ENCODE data around the gene DRICH1. TPM values are rescaled to one million over a fixed set of nuclear protein-coding genes. Genes with fewer than 3 reads are reported as not detected.

The DRICH1 gene
- total RNA-seq, 1 experiment from 2014 or later: 0.26 TPM

DNA sequence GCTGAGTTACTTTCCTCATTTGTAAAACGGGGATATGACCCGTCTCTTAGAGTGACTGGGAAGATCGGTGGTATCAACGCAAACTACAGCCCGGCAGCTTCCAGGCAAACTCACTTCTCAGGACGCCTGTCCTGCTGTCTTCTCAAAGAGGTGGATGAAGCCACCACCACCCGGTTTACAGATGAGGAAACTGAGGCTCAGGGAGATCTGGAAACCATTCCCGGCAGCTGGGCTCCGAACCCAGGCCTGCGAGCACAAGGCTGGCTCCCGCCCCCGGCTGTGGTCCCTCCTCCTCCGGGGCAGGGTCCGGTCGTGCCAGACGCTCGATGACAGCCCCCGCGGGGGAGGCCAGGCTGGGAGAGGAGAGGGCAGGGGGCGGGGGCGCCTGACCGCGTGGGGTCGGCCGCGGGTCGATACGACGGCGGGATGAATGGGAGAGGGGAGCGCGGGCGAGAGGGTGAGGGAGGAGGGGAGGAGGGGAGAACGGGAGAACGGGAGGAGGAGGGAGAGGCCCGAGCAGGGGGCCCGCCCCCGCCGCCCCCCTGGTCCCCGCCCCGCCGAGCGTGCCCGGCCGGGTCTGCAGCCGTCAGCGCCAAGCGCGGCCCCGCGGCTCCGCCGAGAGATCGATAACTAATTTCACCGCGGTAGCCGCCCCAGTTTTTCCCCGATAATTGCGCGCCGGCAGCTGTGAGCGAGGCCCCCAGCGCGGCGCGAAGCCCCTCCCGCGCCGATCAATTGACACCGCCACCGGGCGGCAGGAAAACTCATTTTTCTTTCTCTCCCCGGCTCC, 66.0 kb downstream of the DRICH1 start:
- no peaks in the 10 kb centered on the region for H3K36me3 Mint-ChIP-seq
- no peak overlapping the region for H3K27ac Mint-ChIP-seq
- peak overlapping the region; percentile 83 for H3K4me3 Mint-ChIP-seq
- peak; percentile 16 for ATAC-seq
- ChIA-PET CTCF (interaction anchor here (1.0 to 2.6 kb wide), 3 partner anchors 17 to 284 kb away, joined by 3 to 14 read pairs (median 6); no protein-coding TSS in a partner anchor), POLR2A (no interaction called here)
- DNase-seq (ENCODE audit: low spot score): peak; percentile 34
- H3K9me3 Mint-ChIP-seq: no peaks in the 10 kb centered on the region
- H3K4me1 Mint-ChIP-seq: peaks cover 12% of the 10 kb centered on the region
- TF ChIP-seq ZNF317 (CRISPR knock-in tag; IDR thresholded peaks at IDR 0.05; ENCODE audit: borderline replicate concordance, low read depth): no peak
- TF ChIP-seq ZNF263 (CRISPR knock-in tag; IDR thresholded peaks at IDR 0.05; ENCODE audit: low read depth): peak; percentile 65; the same call in 1 of the 2 replicates
- peaks cover 64% of the 10 kb centered on the region for H3K27me3 Mint-ChIP-seq (ENCODE audit: low read depth)

DNA sequence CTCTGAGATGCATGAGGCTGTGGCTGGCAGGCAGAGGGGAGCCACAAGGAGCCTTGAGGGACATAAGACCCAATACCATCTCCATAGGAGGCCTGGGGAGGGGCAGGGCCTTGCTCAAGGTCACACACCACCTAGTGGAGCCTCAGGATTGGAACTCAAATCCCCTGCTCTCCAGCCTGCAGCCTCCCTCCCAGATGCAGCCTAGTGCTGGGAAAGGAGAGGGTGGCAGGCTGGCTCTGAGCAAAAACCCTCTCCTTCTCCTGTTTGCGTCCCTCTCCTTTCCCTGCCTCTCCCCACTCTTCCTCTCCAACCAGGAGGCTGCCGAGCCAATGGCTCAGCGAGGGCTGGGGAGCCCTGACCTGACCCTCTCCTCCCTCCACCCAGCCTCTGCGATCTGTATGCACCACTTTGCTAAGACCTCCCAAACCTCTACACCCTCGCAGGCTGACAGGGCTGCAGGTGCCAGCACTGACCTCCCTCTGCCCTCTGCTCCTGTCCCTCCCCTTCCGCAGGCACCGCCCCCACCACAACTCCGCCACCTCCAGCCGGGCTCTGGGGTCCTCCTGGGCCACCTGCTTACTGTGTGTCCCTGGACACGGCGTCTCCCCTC, 66.7 kb downstream of the DRICH1 start:
- peaks cover 61% of the 10 kb centered on the region for H3K27me3 Mint-ChIP-seq (ENCODE audit: low read depth)
- TF ChIP-seq FOXP1 (CRISPR knock-in tag; IDR thresholded peaks at IDR 0.05; ENCODE audit: borderline replicate concordance) (0 out of 2 replicates have a peak, but pooled peaks have one; percentile 27), ELF4 (CRISPR knock-in tag; IDR thresholded peaks at IDR 0.05; ENCODE audit: low read depth) (no peak)
- H3K27ac Mint-ChIP-seq: no peak overlapping the region
- no peaks in the 10 kb centered on the region for H3K9me3 Mint-ChIP-seq
- DNase-seq (ENCODE audit: low spot score): peak; percentile 54
- H3K36me3 Mint-ChIP-seq: no peaks in the 10 kb centered on the region
- POLR2A ChIA-PET: no interaction called here
- peak; percentile 88 for ATAC-seq
- H3K4me3 Mint-ChIP-seq: peak overlapping the region; percentile 83
- CTCF ChIA-PET: interaction anchor here (0.6 to 2.6 kb wide), 5 partner anchors 24 to 1153 kb away, joined by 3 to 14 read pairs (median 5); no protein-coding TSS in a partner anchor
- H3K4me1 Mint-ChIP-seq: peaks cover 12% of the 10 kb centered on the region

DNA sequence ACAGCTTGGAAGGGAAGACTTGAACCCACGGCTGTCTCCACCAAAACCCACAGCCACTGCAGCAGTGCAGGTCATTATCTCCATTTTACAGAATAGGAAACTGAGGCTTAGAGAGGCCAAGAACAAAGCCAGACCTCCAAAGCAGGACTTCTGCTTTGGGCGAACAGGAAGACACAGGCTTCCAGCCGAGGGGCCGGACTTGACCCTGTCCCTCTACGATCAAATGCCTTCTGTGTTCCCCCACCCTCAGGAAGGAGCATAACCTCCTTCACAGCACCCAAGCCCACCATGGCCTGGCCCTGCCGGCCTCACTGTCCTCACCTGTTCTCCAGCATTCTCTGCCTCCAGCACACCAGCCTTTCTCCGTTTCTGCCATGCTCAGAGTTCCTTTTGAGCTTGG, 67.8 kb downstream of the DRICH1 start:
- peaks cover 12% of the 10 kb centered on the region for H3K4me1 Mint-ChIP-seq
- no peak for TF ChIP-seq NR1H2 (CRISPR knock-in tag; IDR thresholded peaks at IDR 0.05)
- no peak for TF ChIP-seq E2F4 (CRISPR knock-in tag; IDR thresholded peaks at IDR 0.05; ENCODE audit: borderline replicate concordance, low read depth)
- TF ChIP-seq SP1 (CRISPR knock-in tag; conservative IDR thresholded peaks at IDR 0.05): no peak
- TF ChIP-seq, protein P1, sequence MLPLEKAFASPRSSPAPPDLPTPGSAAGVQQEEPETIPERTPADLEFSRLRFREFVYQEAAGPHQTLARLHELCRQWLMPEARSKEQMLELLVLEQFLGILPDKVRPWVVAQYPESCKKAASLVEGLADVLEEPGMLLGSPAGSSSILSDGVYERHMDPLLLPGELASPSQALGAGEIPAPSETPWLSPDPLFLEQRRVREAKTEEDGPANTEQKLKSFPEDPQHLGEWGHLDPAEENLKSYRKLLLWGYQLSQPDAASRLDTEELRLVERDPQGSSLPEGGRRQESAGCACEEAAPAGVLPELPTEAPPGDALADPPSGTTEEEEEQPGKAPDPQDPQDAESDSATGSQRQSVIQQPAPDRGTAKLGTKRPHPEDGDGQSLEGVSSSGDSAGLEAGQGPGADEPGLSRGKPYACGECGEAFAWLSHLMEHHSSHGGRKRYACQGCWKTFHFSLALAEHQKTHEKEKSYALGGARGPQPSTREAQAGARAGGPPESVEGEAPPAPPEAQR (CRISPR knock-in tag; IDR thresholded peaks at IDR 0.05): no peak
- no peak for TF ChIP-seq MYBL2 (CRISPR knock-in tag; IDR thresholded peaks at IDR 0.05)
- H3K4me3 Mint-ChIP-seq: no peak overlapping the region
- ChIA-PET POLR2A (no interaction called here), CTCF (interaction anchor here (2.6 kb wide), 1 partner anchor 27 kb away, joined by 14 read pairs; no protein-coding TSS in a partner anchor)
- ATAC-seq: no peak
- peaks cover 58% of the 10 kb centered on the region for H3K27me3 Mint-ChIP-seq (ENCODE audit: low read depth)
- H3K27ac Mint-ChIP-seq: no peak overlapping the region
- H3K36me3 Mint-ChIP-seq: no peaks in the 10 kb centered on the region
- no peaks in the 10 kb centered on the region for H3K9me3 Mint-ChIP-seq
- no peak for DNase-seq (ENCODE audit: low spot score)

GRCh38 chr22:23563111-23563510, 69.0 kb downstream of the DRICH1 start:
- TF ChIP-seq, protein P2, sequence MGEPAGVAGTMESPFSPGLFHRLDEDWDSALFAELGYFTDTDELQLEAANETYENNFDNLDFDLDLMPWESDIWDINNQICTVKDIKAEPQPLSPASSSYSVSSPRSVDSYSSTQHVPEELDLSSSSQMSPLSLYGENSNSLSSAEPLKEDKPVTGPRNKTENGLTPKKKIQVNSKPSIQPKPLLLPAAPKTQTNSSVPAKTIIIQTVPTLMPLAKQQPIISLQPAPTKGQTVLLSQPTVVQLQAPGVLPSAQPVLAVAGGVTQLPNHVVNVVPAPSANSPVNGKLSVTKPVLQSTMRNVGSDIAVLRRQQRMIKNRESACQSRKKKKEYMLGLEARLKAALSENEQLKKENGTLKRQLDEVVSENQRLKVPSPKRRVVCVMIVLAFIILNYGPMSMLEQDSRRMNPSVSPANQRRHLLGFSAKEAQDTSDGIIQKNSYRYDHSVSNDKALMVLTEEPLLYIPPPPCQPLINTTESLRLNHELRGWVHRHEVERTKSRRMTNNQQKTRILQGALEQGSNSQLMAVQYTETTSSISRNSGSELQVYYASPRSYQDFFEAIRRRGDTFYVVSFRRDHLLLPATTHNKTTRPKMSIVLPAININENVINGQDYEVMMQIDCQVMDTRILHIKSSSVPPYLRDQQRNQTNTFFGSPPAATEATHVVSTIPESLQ (CRISPR knock-in tag; IDR thresholded peaks at IDR 0.05): no peak
- TF ChIP-seq ZNF425 (CRISPR knock-in tag; conservative IDR thresholded peaks at IDR 0.05) (no peak), CREM (CRISPR knock-in tag; IDR thresholded peaks at IDR 0.05) (no peak), FOXK1 (CRISPR knock-in tag; IDR thresholded peaks at IDR 0.05) (no peak), ZNF317 (CRISPR knock-in tag; IDR thresholded peaks at IDR 0.05; ENCODE audit: borderline replicate concordance, low read depth) (no peak)
- TF ChIP-seq, protein P3, sequence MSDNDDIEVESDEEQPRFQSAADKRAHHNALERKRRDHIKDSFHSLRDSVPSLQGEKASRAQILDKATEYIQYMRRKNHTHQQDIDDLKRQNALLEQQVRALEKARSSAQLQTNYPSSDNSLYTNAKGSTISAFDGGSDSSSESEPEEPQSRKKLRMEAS (CRISPR knock-in tag; IDR thresholded peaks at IDR 0.05): no peak
- H3K4me1 Mint-ChIP-seq: peaks cover 12% of the 10 kb centered on the region
- ATAC-seq (no peak), DNase-seq (ENCODE audit: low spot score) (no peak)
- H3K9me3 Mint-ChIP-seq: no peaks in the 10 kb centered on the region
- ChIA-PET CTCF (no interaction called here), POLR2A (interaction anchor here (0.7 kb wide), 1 partner anchor 81 kb away, joined by 5 read pairs; no protein-coding TSS in a partner anchor)
- no peak overlapping the region for H3K4me3 Mint-ChIP-seq
- H3K36me3 Mint-ChIP-seq: no peaks in the 10 kb centered on the region
- H3K27ac Mint-ChIP-seq: no peak overlapping the region
- H3K27me3 Mint-ChIP-seq (ENCODE audit: low read depth): peaks cover 50% of the 10 kb centered on the region
